Measurements from ENCODE around the gene MYO15B. TPM values are rescaled to one million over a fixed set of nuclear protein-coding genes. Genes with fewer than 3 reads are reported as not detected.

Gene MYO15B
- total RNA-seq, 2 donors from 2014 or later: 49.0 to 66.7 TPM

- no peak for DNase-seq (ENCODE audit: low spot score)
- no peak overlapping the region for H3K27ac Mint-ChIP-seq
- H3K36me3 Mint-ChIP-seq: no peaks in the 10 kb centered on the region
- no peaks in the 10 kb centered on the region for H3K9me3 Mint-ChIP-seq
- ATAC-seq: no peak
- H3K4me1 Mint-ChIP-seq (ENCODE audit: low read depth in 2 of 2): peaks cover 5% of the 10 kb centered on the region in 2 donors
- H3K27me3 Mint-ChIP-seq: no peaks in the 10 kb centered on the region
- no peak overlapping the region for H3K4me3 Mint-ChIP-seq
Observed at GRCh38 chr17:75662511-75662910, 74.9 kb downstream of the MYO15B start.

- no peak overlapping the region for H3K4me3 Mint-ChIP-seq
- DNase-seq (ENCODE audit: low spot score): no peak
- H3K36me3 Mint-ChIP-seq: peaks cover 7% of the 10 kb centered on the region
- H3K27me3 Mint-ChIP-seq: no peaks in the 10 kb centered on the region
- H3K9me3 Mint-ChIP-seq: no peaks in the 10 kb centered on the region
- no peak for ATAC-seq
- H3K4me1 Mint-ChIP-seq (ENCODE audit: low read depth in 2 of 2): peaks cover 10 to 15% of the 10 kb centered on the region in 2 donors
- no peak overlapping the region for H3K27ac Mint-ChIP-seq
Observed at GRCh38 chr17:75664099-75664549, 76.5 kb downstream of the MYO15B start.

GRCh38 chr17:75665981-75666380, 78.4 kb downstream of the MYO15B start:
- Mint-ChIP-seq H3K27me3 (no peaks in the 10 kb centered on the region), H3K4me3 (no peak overlapping the region), H3K27ac (no peak overlapping the region), H3K36me3 (peaks cover 7% of the 10 kb centered on the region), H3K4me1 (ENCODE audit: low read depth in 2 of 2) (peaks cover 15 to 21% of the 10 kb centered on the region in 2 donors), H3K9me3 (no peaks in the 10 kb centered on the region)
- DNase-seq (ENCODE audit: low spot score): no peak
- ATAC-seq: no peak

- Mint-ChIP-seq H3K36me3 (peaks cover 7% of the 10 kb centered on the region), H3K27ac (no peak within 1 kb of the TSS), H3K9me3 (no peaks in the 10 kb centered on the region), H3K27me3 (no peaks in the 10 kb centered on the region), H3K4me3 (no peak within 1 kb of the TSS), H3K4me1 (ENCODE audit: low read depth in 2 of 2) (peaks cover 21 to 24% of the 10 kb centered on the region in 2 donors)
- ATAC-seq (peak; percentile 100), DNase-seq (ENCODE audit: low spot score) (peak; percentile 98)
Observed at GRCh38 chr17:75666959-75667790, 79.6 kb downstream of the MYO15B start, which contains the start of the genes RECQL5 and SAP30BP. TSS of gene RECQL5 (minus strand) at chr17:75667154. CDS start at chr17:75666557, 597 bp downstream. TSS of gene SAP30BP (plus strand) at chr17:75667338. CDS start at chr17:75667373, 35 bp downstream.

- peaks cover 7% of the 10 kb centered on the region for H3K36me3 Mint-ChIP-seq
- no peaks in the 10 kb centered on the region for H3K27me3 Mint-ChIP-seq
- ATAC-seq (no peak), DNase-seq (ENCODE audit: low spot score) (no peak)
- peaks cover 23 to 24% of the 10 kb centered on the region in 2 donors for H3K4me1 Mint-ChIP-seq (ENCODE audit: low read depth in 2 of 2)
- no peak overlapping the region for H3K27ac Mint-ChIP-seq
- H3K9me3 Mint-ChIP-seq: no peaks in the 10 kb centered on the region
- no peak overlapping the region for H3K4me3 Mint-ChIP-seq
Observed at GRCh38 chr17:75667825-75668224, 80.2 kb downstream of the MYO15B start.

- H3K36me3 Mint-ChIP-seq: peaks cover 7% of the 10 kb centered on the region
- peaks cover 23 to 24% of the 10 kb centered on the region in 2 donors for H3K4me1 Mint-ChIP-seq (ENCODE audit: low read depth in 2 of 2)
- H3K27me3 Mint-ChIP-seq: no peaks in the 10 kb centered on the region
- H3K4me3 Mint-ChIP-seq: no peak overlapping the region
- DNase-seq (ENCODE audit: low spot score) (no peak), ATAC-seq (no peak)
- H3K9me3 Mint-ChIP-seq: no peaks in the 10 kb centered on the region
- no peak overlapping the region for H3K27ac Mint-ChIP-seq
Observed at GRCh38 chr17:75668489-75668888, 80.9 kb downstream of the MYO15B start.

- ATAC-seq: no peak
- Mint-ChIP-seq H3K4me3 (no peak overlapping the region), H3K9me3 (no peaks in the 10 kb centered on the region), H3K36me3 (peaks cover 7% of the 10 kb centered on the region), H3K27ac (no peak overlapping the region), H3K27me3 (no peaks in the 10 kb centered on the region), H3K4me1 (ENCODE audit: low read depth in 2 of 2) (peaks cover 22 to 24% of the 10 kb centered on the region in 2 donors)
- DNase-seq (ENCODE audit: low spot score): no peak
Observed at GRCh38 chr17:75670868-75671267, 83.3 kb downstream of the MYO15B start.

GRCh38 chr17:75672011-75672410, 84.4 kb downstream of the MYO15B start:
- Mint-ChIP-seq H3K4me1 (ENCODE audit: low read depth in 2 of 2) (peaks cover 18 to 21% of the 10 kb centered on the region in 2 donors), H3K27me3 (no peaks in the 10 kb centered on the region), H3K36me3 (peaks cover 7% of the 10 kb centered on the region), H3K27ac (no peak overlapping the region), H3K4me3 (no peak overlapping the region), H3K9me3 (no peaks in the 10 kb centered on the region)
- no peak for ATAC-seq
- DNase-seq (ENCODE audit: low spot score): no peak

GRCh38 chr17:75673487-75673886, 85.9 kb downstream of the MYO15B start:
- no peak for ATAC-seq
- no peaks in the 10 kb centered on the region for H3K27me3 Mint-ChIP-seq
- DNase-seq (ENCODE audit: low spot score): peak; percentile 26
- no peaks in the 10 kb centered on the region for H3K9me3 Mint-ChIP-seq
- peaks cover 14 to 20% of the 10 kb centered on the region in 2 donors for H3K4me1 Mint-ChIP-seq (ENCODE audit: low read depth in 2 of 2)
- H3K36me3 Mint-ChIP-seq: peaks cover 2% of the 10 kb centered on the region
- no peak overlapping the region for H3K27ac Mint-ChIP-seq
- H3K4me3 Mint-ChIP-seq: no peak overlapping the region

Other genes starting within 250 kb of the MYO15B start
- gene GRB2, start 182.1 kb upstream of the MYO15B start, total RNA-seq: 100 to 1,000 TPM; 198 to 235 TPM
- 100 to 1,000 TPM in 1 of 2 donors, 10 to 100 TPM in 1; 69.9 to 106 TPM for gene TMEM94, start 131.2 kb upstream of the MYO15B start, total RNA-seq
- gene CASKIN2, start 72.3 kb upstream of the MYO15B start, total RNA-seq: under 1 TPM; 0.33 to 0.98 TPM
- gene TSEN54, start 71.3 kb upstream of the MYO15B start, total RNA-seq: 100 to 1,000 TPM in 1 of 2 donors, 10 to 100 TPM in 1; 37.5 to 106 TPM
- gene LLGL2, start 62.1 kb upstream of the MYO15B start, total RNA-seq: 10 to 100 TPM; 21.4 to 34.1 TPM
- gene SMIM5, start 45.6 kb downstream of the MYO15B start, total RNA-seq: under 1 TPM; 0.29 to 0.36 TPM
- 10 to 100 TPM; 32.6 to 59.7 TPM for gene RECQL5, start 79.4 kb downstream of the MYO15B start, total RNA-seq
- 100 to 1,000 TPM; 129 TPM for gene SAP30BP, start 79.5 kb downstream of the MYO15B start, total RNA-seq
- gene ITGB4, start 133.7 kb downstream of the MYO15B start, total RNA-seq: under 1 TPM in 1 of 2 donors, not detected in 1; 0.90 TPM
- 10 to 100 TPM; 13.7 to 31.1 TPM for gene GALK1, start 177.4 kb downstream of the MYO15B start, total RNA-seq
- gene UNK, start 197.0 kb downstream of the MYO15B start, total RNA-seq: 10 to 100 TPM; 30.6 to 39.8 TPM

All from natural killer cell treated with Interleukin-12 subunit alpha and Interleukin-12 subunit beta and Interleukin-15 and Interleukin-18, amount 100 ng/mL, for 72 hours (primary cell).